ENCODE results near the gene TSPAN18.

Gene TSPAN18

GRCh38 chr11:44959064-44959463 is 232.3 kb downstream of the TSPAN18 start:
- no peak for DNase-seq (ENCODE audit: low spot score)

- DNase-seq (ENCODE audit: low spot score) = no peak
These were observed 233.6 kb downstream of the TSPAN18 start for GRCh38 chr11:44960200-44960845.

DNA sequence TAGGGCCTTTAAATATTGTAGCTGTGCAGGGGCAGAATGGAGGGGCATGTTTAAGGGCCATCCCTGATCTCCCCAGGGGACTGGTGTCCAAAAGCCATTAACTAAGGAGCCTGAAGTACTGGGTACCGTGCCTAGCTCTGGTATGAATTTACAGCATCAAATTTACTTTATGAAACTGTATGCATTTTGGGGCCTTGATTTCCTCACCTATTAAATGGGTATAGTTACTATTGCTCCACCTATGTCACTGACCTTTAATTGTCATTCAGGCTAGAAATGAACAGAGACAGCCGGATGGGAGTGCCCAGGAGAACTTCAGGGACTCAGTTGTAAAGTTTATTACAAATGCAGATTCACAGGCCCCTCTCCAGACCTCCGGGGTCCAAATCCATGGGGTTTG is 235.7 kb downstream of the TSPAN18 start:
- DNase-seq (ENCODE audit: low spot score) = no peak

DNA sequence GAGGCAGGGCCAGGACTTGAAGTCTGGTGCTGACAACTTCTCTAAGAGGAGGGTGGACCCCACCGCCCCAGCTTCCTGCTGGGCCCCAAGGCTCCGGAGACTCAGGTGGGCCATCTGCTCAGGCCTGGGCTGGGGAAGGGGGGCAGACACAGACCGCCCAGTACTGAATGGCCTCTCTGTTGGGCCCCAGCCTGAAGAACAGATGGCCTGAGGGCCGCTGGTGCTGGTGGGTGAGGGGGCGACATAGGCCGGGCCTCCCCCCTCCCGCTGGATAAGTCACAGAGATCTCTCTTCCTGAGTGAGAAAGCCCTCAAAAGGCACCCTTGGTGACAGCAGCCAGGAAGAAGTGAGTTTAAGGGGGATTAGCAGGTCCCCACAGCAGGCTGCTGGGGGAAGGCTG is 236.4 kb downstream of the TSPAN18 start:
- no peak for DNase-seq (ENCODE audit: low spot score)

DNA sequence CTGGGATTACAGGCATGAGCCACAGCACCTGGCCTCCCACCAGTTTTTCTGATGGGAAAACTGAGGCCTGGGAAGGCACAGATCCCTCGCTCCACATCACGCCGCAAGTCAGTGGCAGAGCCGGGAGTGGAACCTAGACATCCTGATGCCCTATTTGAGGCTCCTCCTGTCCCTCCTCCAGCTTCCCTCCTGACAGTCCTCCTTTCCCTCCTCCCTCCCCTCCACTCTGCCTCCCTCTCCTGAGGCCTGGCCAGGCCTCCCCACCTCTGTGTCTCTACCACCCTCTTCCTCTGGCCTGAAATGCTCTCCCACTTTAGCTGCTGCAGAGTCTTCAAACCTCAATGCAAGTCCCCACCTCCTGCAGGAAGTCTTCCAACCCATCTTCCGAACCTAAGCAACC is 237.2 kb downstream of the TSPAN18 start:
- no peak for DNase-seq (ENCODE audit: low spot score)

DNA sequence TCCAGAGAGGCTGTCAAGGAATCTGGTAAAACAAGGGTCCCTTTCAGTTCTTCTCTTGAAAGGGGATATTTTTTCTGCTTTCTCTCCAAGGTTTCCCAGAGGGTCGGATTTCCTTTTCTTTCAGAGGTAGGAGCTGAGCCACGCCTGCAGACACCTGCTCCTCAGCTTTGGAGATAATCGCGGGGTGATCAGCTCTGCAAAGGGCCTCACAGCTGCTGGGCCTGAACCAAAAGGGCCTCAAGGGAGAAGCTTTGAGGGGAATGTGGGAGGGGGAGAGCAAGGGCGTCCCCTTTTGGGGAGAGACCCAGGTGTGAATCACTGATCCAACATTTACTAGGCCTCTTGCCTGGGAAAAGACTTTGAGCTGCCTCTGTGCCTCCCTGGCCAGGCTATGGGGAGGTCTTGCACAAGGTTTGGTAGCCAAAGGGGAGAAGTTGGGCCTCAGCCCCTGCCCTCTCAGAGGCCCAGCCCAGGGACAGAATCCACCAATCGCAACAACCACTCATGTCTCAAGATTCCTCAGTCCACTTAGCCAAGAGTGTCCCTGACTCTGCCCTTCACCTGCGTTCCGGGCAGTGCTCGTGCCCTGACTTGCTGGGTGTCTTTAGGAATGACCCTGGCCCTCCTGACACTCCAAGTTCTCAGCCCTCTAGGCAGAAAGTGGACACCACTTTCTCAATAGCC is 237.9 kb downstream of the TSPAN18 start:
- no peak for DNase-seq (ENCODE audit: low spot score)

GRCh38 chr11:44966694-44967093 is 239.9 kb downstream of the TSPAN18 start:
- no peak for DNase-seq (ENCODE audit: low spot score)

GRCh38 chr11:44967930-44968496 is 241.3 kb downstream of the TSPAN18 start:
- no peak for DNase-seq (ENCODE audit: low spot score)

DNA sequence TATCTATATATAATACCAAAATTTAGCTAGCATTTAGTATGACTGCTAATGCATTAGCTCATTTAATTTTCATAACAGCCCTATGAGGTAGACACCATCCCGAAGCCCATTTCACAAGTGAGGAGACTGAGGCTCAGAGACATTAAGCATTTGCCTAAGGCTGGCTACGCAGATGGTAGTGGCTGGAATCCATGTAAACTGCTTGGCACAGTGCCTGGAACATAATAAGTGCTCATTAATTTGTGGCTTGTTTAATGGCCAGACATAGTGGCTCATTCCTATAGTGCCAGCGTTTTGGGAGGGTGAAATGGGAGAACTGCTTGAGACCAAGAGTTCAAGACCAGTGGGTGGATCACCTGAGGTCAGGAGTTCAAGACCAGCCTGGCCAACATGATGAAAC is 241.7 kb downstream of the TSPAN18 start:
- no peak for DNase-seq (ENCODE audit: low spot score)

DNA sequence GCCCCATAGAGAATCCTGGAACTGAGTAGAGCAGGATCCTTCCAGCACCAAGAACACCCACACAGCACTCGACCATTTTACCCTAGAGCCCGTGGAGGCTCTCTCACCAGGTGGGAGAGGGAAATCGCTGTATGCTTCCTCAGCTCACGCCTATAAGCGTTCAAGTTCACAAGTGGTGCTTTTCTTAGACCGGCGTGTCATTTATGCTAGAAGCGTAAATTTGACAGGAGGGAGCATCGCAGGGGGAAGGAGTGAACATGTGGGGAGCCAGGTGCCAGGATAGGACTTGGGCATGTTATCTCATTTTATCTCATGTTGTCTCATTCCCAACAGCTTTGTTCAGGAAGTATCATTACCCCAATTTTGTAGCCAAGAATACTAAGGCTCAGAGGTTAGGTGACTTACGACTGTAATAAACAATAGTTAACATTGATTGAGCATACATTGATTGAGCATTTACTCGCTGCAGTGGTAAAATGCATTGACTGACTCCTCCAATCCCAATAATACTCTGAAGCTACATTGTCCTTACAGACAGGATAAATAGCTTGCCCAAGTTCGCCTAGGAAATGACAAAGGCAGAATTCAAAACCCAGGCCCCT is 243.0 kb downstream of the TSPAN18 start:
- DNase-seq (ENCODE audit: low spot score) = no peak

- DNase-seq (ENCODE audit: low spot score) = no peak
These were observed 243.5 kb downstream of the TSPAN18 start for GRCh38 chr11:44970293-44970692.

- no peak for DNase-seq (ENCODE audit: low spot score)
These were observed 244.4 kb downstream of the TSPAN18 start for GRCh38 chr11:44971185-44971584.

DNA sequence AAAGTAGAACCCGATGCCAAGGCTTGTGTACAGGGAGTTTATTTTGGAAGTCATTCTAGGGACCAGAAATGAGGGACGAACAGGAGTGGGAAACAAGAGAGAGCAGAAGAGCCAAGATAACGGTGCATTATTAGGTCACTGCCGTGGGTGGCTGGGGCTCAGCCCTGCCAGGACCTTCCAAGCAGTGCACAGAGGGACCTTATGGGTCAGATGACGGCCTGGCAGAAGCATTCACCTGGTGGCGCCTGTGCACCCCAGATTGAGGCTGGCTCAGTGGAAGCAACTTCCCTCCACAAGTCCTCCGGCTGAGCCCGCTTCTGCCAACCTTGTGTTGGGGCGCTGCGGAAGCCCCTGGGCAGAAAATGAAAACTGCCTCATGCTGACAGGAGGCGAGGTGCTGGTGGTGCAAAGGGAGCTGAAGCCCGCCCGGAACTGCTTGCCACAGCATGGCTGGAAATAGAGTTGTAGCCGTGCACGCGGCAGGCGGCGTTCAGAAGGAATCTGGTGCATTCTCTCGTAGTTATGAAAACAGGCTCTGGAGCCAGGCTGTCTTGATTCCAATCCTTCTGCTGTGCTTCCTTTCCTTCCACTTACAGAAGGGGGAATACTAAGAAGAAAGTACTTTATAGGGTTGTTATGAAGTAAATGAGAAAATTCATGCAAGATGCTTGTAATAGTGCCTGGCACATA is 246.1 kb downstream of the TSPAN18 start:
- DNase-seq (ENCODE audit: low spot score) = no peak

DNA sequence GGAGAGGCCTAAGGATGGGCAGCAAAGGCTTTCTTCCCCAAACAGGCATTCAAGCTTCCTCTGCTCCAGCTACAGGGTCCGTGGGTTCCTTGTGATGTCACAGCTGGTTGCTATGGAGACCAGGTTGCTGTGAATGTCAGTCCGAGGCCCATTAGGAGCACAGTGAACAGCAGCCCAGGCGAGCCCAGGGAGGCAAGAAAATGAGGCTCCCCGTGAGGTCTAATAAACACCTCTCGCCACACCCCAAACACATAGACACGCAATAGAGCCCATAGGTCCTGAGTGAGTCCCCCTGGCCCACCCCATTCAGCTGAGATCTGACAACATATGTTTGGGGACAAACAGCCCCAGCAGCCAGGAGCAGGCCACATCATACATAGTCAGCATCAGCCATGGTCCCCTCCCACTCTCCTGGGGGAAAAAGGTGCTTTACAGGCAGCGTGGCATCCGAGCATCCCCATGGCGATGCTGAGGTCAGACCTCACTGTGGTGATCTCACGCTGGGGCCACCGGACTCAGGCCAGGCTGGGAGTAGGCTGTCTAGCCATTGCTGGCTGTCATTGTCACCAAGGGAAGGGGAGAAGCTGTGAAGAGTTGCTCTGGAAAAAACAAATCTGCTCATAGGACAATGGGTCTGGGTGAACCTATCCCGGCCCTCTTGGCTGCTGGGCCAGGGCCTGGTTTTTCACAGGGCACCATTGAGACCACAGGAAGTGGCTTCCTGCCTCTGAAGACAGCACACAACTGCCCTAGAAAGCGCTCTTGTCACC is 247.1 kb downstream of the TSPAN18 start:
- DNase-seq (ENCODE audit: low spot score) = no peak

DNA sequence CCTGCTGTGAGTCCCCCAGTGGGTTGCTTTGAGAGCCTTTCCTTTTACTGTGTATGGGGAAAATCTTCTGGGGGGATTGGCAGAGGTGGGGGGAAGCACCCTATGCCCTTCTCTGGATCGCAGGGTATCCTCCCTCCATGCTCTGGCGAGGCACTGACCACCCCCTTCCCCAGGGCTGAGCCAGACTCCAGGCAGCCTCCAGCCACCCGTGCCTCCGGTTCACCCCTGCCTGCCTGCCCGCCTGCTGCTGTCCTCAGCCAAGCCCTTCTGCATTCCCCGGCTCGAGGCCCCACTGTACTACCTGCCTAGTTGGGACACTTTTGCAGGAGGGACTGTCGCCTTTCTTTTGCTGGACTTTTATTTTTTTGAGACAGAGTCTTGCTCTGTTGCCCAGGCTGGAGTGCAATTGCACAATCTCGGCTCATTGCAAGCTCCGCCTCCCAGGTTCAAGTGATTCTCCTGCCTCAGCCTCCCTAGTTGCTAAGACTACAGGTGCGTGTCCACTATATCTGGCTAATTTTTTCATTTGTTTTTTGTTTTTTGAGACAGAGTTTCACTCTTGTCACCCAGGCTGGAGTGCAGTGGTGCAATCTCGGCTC is 247.7 kb downstream of the TSPAN18 start:
- no peak for DNase-seq (ENCODE audit: low spot score)

DNA sequence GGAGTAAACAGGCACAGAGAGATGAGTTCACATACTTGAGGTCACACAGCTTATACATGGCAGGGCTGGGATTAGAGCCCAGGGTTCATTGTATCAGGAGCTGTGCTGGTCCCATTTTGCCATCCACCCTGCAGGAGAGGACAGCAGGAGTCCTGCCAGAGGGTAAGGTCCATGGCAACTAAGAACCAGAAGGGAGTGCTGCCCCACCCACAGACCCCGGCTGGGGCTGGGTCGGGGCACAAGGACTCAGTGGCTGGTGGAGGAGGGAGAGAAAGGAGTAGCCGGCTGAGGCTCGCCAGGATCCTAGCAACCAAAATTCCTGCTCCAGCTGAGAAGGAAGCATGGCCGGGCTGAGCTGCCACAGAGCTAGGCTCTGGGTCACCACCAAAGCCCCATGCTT is 249.8 kb downstream of the TSPAN18 start:
- no peak for DNase-seq (ENCODE audit: low spot score)

DNA sequence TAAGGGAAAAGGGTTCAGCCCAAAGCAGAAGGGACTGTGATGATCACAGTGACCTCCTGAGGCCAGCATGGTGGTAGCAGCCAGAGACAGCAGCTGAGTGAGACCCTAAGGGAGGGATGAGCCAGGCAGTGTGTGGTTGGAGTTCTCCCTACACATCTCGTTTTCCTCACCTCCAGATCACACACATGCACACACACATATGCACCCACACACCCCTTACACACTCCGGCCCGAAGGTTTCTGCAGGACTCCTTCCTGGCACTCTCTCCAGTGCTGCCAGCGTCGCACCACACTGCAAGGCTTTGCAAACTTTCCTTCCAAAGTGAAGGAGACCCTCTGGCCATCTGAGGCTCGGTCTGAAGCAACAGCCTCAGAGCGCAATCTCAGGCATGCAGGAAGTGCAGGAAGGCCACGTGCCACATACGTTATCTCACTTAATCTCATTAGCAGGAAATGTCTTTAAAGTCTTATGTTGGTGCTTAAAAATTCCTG is 250.8 kb downstream of the TSPAN18 start:
- no peak for DNase-seq (ENCODE audit: low spot score)

DNA sequence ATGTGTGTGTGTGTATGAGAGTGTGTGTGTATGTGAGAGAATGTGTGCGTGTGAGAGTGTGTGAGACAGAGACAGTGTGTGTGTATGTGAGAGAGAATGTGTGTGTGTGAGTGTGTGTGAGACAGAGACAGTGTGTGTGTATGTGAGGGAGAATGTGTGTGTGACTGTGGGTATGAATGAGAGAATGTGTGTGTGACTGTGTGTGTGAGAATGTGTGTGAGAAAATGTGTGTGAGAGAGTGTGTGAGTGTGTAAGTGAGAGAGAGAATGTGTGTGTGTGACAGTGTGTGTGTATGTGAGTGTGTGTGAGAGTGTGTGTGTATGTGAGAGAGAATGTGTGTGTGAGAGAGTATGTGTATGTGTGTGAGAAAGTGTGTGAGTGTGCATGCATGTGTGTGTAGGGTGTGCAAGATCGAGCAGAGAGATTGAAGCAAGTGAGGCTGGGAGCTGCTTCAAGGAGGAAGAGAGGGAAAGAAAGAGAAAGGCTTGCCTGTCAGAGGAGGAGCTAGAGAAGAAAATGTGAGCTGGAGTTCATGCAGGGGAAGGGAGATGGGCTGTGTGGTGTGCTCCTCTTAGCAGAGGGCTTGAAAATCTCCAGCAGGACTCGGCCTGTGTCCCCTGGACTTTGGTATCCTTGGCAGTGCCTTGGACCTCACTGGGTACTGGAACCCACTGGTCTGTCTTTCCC is 251.7 kb downstream of the TSPAN18 start:
- no peak for DNase-seq (ENCODE audit: low spot score)

- DNase-seq (ENCODE audit: low spot score) = peak; percentile 69
These were observed 252.2 kb downstream of the TSPAN18 start for GRCh38 chr11:44978961-44979331.

- peak; percentile 66 for DNase-seq (ENCODE audit: low spot score)
These were observed 253.0 kb downstream of the TSPAN18 start for GRCh38 chr11:44979543-44980399.
